NK-92 (cell line): ENCODE results near the gene GEMIN7.

ENCODE experiments used
- DNase-seq: peaks from one replicate; lab custom pipeline; 2025; ENCODE audit not compliant: unreplicated experiment; lab: John Stamatoyannopoulos, UW

Gene GEMIN7

GRCh38 chr19:45079063-45079910 lies at the start of gene GEMIN7:
TSS of gene GEMIN7 (plus strand) at chr19:45079260. CDS start at chr19:45090115, 10,855 bp downstream.
- no peak for DNase-seq

- no peak for DNase-seq
Observed at GRCh38 chr19:45030825-45031224, 48.2 kb upstream of the GEMIN7 start.

DNA sequence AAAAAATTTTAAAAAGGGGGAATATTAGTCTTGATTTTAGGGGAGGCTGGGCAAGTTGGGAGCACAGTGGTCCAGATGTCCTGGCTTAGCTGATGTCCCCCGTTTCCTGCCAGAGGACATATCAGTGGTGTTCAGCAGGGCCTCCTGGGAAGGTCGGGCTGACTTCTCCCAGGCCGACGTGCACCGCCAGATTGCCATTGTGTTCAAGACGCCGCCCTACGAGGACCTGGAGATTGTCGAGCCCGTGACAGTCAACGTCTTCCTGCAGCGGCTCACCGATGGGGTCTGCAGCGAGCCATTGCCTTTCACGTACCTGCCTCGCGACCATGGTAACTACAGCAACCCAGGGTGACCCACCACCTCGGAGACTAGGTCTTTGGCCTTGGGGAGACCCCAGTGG lies 46.6 kb upstream of the GEMIN7 start:
- DNase-seq: no peak

- DNase-seq: no peak
Observed at GRCh38 chr19:45035755-45036154, 43.3 kb upstream of the GEMIN7 start.

- no peak for DNase-seq
Observed at GRCh38 chr19:45037393-45038169, 41.5 kb upstream of the GEMIN7 start.

DNA sequence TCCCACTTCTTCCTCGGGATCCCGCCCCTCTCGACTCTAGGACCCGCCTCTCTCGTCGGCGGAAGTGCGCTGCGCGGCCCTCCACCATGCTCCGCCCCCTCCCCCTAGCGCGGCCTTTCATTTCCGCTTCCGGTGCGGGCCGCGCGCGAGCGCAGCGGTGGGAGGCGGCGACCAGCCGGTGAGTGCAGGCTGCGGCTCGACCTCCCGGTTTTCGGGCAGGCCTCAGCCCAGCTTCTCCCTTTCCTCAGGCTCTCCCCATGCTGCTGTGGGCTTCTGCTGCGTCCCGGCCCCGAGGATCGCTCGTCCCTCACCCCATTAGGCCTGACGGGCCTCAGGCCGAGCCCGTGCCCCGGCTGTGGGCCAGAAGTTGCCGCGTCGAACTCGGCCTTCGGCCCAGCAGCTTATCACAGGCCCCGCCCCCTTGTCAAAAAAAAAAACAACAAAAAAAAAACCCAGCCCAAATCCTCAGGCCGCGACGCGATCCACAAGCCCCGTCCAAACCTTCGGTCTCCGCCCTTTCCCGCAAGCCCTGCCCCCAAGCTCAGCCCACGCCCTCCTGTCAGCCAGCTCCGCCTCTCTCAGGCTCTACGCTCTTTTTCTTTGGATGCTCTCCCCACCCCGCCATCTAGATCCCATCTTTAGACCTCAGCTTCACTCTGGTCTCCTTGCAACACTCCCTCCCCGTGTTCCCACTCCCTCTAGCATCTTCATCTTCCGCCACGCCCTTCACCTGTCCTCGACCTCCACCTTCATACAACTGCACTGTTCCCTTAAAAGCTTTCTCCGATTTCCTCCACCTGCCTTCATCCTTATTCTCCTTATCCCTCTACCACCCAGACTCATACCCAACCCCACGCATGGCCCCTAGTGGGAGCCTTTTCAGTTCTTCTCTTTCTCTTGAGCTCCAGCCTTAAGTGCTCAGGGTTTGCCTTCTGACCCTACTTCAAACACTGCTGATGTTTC lies 39.8 kb upstream of the GEMIN7 start, which contains the start of gene CLASRP:
Gene CLASRP, plus strand, starts transcription at position 115 of the 963 bp plus-strand sequence. CDS start 1,168 bp downstream, outside the sequence.
- DNase-seq: no peak

DNA sequence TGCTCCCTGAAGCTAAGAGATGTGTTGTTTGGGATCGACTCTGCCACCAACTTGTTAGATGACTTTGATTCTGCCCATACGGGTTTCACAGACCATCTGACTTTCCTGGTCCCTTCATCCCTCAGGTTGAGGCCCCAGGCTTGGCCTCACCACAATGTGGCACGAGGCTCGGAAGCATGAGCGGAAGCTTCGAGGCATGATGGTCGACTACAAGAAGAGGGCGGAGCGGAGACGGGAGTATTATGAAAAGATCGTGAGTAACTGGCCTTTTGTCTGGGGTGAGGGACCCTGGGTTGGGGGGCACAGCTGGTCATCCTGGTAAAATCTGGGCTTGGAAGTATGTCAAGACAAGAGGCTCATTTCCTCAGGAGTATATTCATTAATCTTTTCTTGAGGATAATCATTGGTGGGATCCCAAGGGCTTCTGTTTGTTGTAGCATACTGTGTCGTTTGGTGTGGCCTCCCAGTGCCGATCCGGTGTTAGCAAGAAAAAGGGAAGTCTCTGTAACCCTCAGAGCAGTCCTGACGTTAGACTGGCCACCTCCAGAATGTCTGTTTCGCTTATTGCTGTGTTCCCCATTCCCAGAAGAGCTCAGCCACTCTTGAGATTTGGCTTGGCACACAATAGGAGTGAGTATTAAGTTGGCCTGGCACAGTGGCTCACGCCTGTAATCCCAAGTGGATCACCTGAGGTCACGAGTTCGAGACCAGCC lies 38.8 kb upstream of the GEMIN7 start:
- no peak for DNase-seq

DNA sequence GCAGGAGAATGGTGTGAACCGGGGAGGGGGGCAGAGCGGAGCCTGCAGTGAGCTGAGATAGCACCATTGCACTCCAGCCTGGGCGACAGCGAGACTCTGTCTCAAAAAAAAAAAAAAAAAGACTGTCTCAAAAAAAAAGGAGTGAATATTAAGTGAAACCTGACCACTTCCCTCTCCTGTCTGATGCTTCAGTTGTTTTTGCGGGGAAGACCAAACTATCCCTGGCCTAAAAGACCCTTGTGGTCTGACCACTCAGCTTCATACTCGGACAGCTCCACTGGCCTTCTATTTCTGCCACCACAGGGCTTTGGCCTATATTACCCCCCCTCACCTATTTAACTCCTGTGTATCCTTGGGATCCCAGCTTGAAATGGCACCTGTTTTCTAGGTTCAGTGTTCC lies 37.9 kb upstream of the GEMIN7 start:
- no peak for DNase-seq

GRCh38 chr19:45045671-45046353 lies 33.2 kb upstream of the GEMIN7 start:
- no peak for DNase-seq

DNA sequence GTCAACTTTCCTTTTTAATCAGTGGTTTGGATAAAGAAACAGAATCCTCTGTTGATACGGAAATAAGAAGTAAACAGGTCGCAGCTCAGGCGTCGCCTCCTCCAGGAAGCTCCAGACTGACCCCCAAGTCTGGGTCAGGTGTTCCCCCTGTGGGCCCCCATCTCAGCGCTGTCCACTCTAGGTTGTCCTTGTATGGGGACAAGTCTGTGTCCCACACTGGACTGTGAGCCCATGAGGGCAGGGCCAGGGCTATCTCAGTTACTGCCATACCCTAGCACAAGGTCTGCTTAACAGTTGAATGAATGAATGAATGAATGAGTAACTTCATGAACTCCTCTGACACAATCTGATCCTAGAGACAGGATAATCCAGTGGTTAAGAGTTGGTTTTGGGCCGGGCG lies 32.7 kb upstream of the GEMIN7 start:
- no peak for DNase-seq

GRCh38 chr19:45047188-45047797 lies 31.8 kb upstream of the GEMIN7 start:
- DNase-seq: no peak

GRCh38 chr19:45049073-45049736 lies 29.9 kb upstream of the GEMIN7 start:
- DNase-seq: no peak

DNA sequence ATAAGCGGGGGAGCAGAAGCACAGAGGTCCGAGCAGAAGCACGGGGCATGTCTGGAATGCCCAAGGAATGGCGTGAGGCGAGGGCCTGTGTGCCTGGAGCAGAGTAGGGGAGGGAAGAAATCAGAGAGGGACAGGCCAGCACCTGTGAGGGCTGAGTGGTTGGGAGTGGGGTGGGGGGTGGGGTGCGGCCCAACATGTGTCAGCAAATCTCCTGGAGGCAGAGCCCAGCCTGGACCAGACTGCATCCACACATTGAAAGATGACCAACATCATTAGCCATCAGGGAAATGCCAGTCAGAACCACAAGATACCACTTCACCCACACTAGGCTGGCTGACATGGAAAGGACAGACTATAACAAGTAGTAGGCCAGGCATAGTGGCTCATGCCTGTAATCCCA lies 29.0 kb upstream of the GEMIN7 start:
- no peak for DNase-seq

DNA sequence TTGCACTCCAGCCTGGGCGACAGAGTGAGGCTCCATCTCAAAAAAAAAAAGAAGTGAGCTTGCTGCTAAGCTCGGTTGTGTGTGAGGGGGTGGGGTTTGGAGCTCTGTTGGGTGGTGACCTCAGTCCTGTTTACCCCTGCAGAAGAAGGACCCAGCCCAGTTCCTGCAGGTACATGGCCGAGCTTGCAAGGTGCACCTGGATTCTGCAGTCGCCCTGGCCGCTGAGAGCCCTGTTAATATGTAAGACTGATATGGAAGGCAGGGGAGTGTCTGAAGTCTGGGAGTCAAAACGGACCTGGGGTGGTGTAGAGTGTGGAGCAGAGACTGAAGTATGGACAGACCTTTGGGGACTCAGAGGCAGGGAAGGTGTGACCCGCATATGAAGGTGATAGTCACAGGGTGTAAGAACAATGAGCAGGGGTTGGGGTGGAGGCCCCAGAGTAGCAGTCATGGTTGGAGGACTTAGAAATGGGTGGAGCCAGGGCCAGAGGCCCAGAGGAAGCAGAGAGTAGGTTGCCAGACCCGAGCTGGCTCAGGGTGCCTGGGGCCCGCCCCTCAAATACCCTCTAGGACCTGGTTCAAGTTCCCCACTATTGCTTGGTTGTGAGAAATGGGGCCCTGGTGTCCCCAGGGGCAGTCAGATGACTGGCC lies 27.0 kb upstream of the GEMIN7 start:
- no peak for DNase-seq

GRCh38 chr19:45056831-45057230 lies 22.2 kb upstream of the GEMIN7 start:
- no peak for DNase-seq

- DNase-seq: no peak
Observed at GRCh38 chr19:45057444-45057843, 21.6 kb upstream of the GEMIN7 start.

- DNase-seq: no peak
Observed at GRCh38 chr19:45058622-45059159, 20.4 kb upstream of the GEMIN7 start.
